Bronchial epithelial cell (primary cell): ENCODE data around the gene COX8A. TPM values are rescaled to one million over a fixed set of nuclear protein-coding genes. Genes with fewer than 3 reads are reported as not detected.

Experiments used
- DNase-seq: peaks from one replicate; pipeline ENCODE4 v3.0.0-alpha.2; 2010; ENCODE audit warnings: low read depth
- FAIRE-seq: peaks from 2 replicates; lab custom pipeline; 2011; peaks lifted over from hg19 to GRCh38; lab: Jason Lieb, UNC
- H3K27me3 ChIP-seq: 2 replicates; pipeline ENCODE4 v1.5.1; 2011; ENCODE audit warnings: low read length; ENCODE audit not compliant: control insufficient read depth, insufficient read depth
- H3K36me3 ChIP-seq: 2 replicates; pipeline ENCODE4 v1.5.1; 2011; ENCODE audit warnings: low read length; ENCODE audit not compliant: control insufficient read depth, insufficient read depth
- H3K4me3 ChIP-seq: 2 replicates; pipeline ENCODE4 v1.5.1; 2011; ENCODE audit warnings: mild to moderate bottlenecking, low read depth, low read length, control low read depth
- total RNA-seq: library from RNA; depleted of rRNA; stranded (reverse); fragments of >200 nt; gene quantifications from 2 replicates; pipeline ENCODE4 v1.2.1, GENCODE V29; 2014
- TF ChIP-seq, protein P1 (sequence below): IDR thresholded peaks from 2 replicates; pipeline ENCODE4 v1.5.1; 2011; ENCODE audit warnings: mild to moderate bottlenecking, moderate library complexity, low read length, control low read depth, inconsistent platforms; ENCODE audit not compliant: insufficient read depth, severe bottlenecking

Gene COX8A
- total RNA-seq, 1 donor from 2014 or later: 266 TPM

DNA sequence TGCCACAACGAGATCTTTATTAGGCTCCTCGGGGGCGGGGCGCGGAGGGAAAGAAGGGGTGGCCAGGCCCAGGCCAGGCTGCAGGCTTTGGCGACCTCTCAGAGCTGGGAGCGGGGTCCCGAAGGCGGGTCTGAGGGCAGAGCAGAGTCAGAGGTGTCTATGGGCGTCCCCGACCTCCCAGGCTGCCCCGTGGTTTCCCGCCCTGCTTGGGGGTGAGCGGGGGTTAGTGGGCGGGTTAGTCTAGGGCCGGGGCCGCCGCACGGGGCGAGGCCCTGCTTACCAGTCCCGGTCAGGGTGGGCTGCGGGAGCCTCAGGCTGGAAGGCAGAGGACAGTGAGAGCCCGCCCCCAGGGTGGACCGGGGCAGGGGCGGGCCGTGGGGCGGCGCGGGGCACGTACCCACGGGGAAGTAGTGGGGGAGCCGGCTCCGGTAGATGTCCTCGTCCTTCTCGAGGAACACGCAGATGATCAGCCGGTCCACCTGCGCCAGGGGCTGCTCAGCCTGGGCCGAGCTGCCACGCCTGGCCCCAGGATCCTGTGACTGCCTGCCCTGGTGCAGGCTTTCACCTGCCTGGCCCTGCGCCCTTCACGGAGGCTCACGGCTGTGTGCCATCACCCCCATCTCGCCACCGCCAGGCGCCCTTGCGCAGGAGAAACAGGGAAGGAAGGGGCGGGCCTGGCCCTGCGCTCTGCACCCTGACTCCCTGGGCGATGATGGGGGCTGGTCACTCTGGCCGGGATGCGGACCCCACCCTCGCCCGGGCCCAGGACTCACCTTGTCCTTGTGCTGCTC is 24.3 kb downstream of the COX8A start:
- no peaks in the 10 kb centered on the region for H3K27me3 ChIP-seq
- peak; percentile 74 for DNase-seq
- peaks cover 25% of the 10 kb centered on the region for H3K36me3 ChIP-seq
- peak overlapping the region; percentile 25 for H3K4me3 ChIP-seq
- no peak for FAIRE-seq
- TF ChIP-seq, protein P1, sequence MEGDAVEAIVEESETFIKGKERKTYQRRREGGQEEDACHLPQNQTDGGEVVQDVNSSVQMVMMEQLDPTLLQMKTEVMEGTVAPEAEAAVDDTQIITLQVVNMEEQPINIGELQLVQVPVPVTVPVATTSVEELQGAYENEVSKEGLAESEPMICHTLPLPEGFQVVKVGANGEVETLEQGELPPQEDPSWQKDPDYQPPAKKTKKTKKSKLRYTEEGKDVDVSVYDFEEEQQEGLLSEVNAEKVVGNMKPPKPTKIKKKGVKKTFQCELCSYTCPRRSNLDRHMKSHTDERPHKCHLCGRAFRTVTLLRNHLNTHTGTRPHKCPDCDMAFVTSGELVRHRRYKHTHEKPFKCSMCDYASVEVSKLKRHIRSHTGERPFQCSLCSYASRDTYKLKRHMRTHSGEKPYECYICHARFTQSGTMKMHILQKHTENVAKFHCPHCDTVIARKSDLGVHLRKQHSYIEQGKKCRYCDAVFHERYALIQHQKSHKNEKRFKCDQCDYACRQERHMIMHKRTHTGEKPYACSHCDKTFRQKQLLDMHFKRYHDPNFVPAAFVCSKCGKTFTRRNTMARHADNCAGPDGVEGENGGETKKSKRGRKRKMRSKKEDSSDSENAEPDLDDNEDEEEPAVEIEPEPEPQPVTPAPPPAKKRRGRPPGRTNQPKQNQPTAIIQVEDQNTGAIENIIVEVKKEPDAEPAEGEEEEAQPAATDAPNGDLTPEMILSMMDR: peak; percentile 13

DNA sequence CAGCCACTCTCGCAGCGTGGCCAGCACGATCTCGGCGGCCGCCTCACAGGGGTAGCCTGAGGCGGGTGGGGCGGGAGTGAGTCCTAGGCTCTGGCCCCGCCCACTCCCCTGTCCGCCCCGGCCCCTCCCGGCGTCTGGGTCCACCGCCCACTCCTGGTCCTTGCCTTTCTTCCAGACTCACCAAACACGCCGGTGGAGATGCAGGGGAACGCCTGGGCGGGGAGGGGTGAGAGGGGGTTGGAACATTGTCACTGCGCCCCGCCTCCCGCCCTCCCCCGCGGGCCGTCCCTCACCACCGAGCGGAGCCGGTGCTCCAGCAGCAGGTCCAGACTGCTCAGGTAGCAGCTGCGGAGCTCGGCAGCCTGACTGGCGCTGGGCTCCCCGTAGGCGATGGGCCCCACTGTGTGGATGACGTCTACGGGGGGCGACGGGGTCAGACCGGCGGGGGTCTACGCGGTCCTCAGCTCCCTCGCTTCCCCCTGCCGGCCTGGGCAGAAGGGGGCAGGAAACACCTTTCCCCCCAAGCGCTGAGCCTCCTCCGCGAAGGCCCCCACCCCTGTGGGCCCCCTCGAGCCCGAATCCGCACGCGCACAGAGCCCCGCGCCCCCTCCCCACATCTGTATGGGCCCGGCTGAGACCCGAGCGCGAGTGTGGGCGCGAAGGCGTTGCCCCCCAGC is 25.1 kb downstream of the COX8A start:
- H3K36me3 ChIP-seq: peaks cover 24% of the 10 kb centered on the region
- FAIRE-seq: no peak
- peak; percentile 88 for DNase-seq
- peak overlapping the region; percentile 25 for H3K4me3 ChIP-seq
- H3K27me3 ChIP-seq: no peaks in the 10 kb centered on the region
- TF ChIP-seq, protein P1: no peak

DNA sequence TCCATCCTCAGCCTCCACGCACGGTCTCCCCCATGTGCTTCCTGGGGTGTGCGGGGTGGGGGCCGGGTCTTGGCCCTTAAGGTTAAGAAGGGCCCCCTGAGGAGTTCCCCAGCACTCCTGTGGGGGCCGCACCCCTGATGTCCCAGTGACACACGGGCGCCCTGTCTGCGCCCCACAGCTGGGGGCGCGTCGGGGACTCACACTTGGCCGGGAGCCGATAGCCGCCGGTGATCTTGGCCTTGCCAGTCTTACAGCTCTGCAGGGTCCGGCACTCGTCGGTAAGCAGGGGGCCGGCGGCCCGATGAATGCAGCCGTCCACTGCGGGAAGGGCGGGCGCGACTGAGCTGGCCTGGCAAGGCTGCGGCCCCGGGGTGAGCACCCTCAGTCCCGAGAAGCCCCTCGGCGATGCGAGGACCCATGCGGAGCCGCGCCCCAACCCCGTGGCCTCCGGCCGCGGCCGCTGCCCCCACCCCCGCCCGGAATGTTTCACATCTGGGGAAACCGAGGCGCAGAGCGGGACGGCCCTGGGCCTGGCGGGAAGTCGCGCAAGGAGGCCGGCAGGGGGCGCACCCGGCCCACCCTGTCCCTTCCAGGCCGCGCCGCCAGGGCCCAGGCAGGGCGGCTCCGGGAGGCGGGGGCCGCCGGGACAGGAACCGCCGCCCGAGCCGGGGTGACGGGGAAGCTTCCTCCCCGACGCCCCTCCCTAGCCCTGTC is 25.8 kb downstream of the COX8A start:
- FAIRE-seq: no peak
- Histone ChIP-seq H3K36me3 (peaks cover 19% of the 10 kb centered on the region), H3K4me3 (peak overlapping the region; percentile 18), H3K27me3 (no peaks in the 10 kb centered on the region)
- TF ChIP-seq, protein P1: peak; percentile 68
- DNase-seq: peak; percentile 32

DNA sequence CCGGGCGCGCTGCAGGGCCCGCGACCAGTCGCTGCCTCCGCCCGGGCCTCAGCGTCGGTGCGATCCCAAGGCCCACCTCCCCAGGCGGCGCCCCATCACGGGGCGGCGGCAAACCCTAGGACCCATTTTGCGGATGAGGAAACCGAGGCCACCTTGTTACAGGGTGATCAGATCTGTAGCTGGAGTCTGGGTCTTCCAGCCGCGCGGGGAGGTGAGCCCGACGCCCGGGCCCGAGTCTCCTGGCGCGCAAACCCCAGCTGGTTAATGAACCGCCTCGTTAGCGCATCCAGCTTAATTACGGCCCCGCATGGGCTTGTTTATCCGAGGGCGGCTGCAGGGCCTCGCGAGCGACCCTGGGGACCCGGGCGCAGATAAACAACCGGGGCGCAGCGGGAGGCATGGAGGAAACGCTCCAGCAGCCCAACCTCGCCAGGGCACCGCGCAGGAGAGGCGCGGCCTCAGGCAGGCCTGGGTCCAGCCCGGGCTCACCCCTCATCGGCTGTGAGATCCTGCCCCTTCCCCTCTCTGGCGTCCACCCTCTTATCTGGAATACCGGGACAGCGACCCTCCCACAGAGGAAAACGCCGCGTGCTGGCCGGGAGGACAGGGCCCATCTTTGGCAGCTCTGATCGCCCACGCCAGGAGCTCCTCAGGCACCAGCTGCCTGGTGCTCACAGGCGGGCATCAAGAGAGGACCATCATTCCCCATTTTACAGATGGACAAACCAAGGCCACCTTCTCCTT is 26.5 kb downstream of the COX8A start:
- DNase-seq (no peak), FAIRE-seq (peak; percentile 86)
- peaks cover 17% of the 10 kb centered on the region for H3K36me3 ChIP-seq
- H3K4me3 ChIP-seq: peak overlapping the region; percentile 18
- TF ChIP-seq, protein P1: no peak
- H3K27me3 ChIP-seq: peaks cover 4% of the 10 kb centered on the region
